Mesodermal cell (in vitro differentiated cells): ENCODE results near the gene RFTN1.

Experiments used
- H3K27ac ChIP-seq: 2 replicates; pipeline ENCODE4 v1.7.0; 2013; ENCODE audit warnings: mild to moderate bottlenecking, low read depth, low read length, moderate library complexity; ENCODE audit not compliant: severe bottlenecking
- H3K36me3 ChIP-seq: 2 replicates; pipeline ENCODE4 v1.7.1; 2013; ENCODE audit warnings: mild to moderate bottlenecking, low read length, moderate library complexity; ENCODE audit not compliant: control insufficient read depth, insufficient read depth
- H3K4me1 ChIP-seq: one replicate; pipeline ENCODE4 v1.7.1; 2013; ENCODE audit warnings: mild to moderate bottlenecking, low read length; ENCODE audit not compliant: insufficient read depth, control insufficient read depth, poor library complexity, severe bottlenecking
- H3K4me3 ChIP-seq: 2 replicates; pipeline ENCODE4 v1.7.0; 2013; ENCODE audit warnings: low read length, control low read depth, mild to moderate bottlenecking; ENCODE audit not compliant: insufficient read depth, poor library complexity, severe bottlenecking; ENCODE audit errors: extremely low read depth
- H3K9me3 ChIP-seq: 2 replicates; pipeline ENCODE4 v1.7.1; 2013; ENCODE audit warnings: mild to moderate bottlenecking, low read length, moderate library complexity; ENCODE audit not compliant: control insufficient read depth
- WGBS, 2 experiments: methylation state at CpG; one replicate each; pipeline ENCODE4 v1.1.5; 2013; ENCODE audit warnings: missing lambda C conversion rate in 2 of 2; ENCODE audit not compliant: insufficient coverage in 2 of 2; 5-methylcytosine and 5-hydroxymethylcytosine counted together

The RFTN1 gene

GRCh38 chr3:16370503-16370871 lies 143.0 kb downstream of the RFTN1 start:
- peaks cover 20% of the 10 kb centered on the region for H3K4me1 ChIP-seq
- peaks cover 14% of the 10 kb centered on the region for H3K36me3 ChIP-seq
- no peak overlapping the region for H3K4me3 ChIP-seq
- peak overlapping the region; percentile 23 for H3K27ac ChIP-seq
- H3K9me3 ChIP-seq: no peaks in the 10 kb centered on the region
- 89% methylated on average over 1 of the region's 2 CpGs; no CpG with 5 or more reads in 1 of the 2 experiments for WGBS, 2 experiments

GRCh38 chr3:16369885-16370284 lies 143.6 kb downstream of the RFTN1 start:
- Histone ChIP-seq H3K9me3 (no peaks in the 10 kb centered on the region), H3K27ac (peak overlapping the region; percentile 64), H3K36me3 (peaks cover 18% of the 10 kb centered on the region), H3K4me3 (no peak overlapping the region), H3K4me1 (peaks cover 20% of the 10 kb centered on the region)
- WGBS, 2 experiments: 48 to 73% methylated on average over 5 to 7 of the region's 8 CpGs

- H3K27ac ChIP-seq: peak overlapping the region; percentile 64
- WGBS, 2 experiments: 43 to 44% methylated on average over 3 to 5 of the region's 5 CpGs
- H3K4me3 ChIP-seq: no peak overlapping the region
- H3K36me3 ChIP-seq: peaks cover 22% of the 10 kb centered on the region
- no peaks in the 10 kb centered on the region for H3K9me3 ChIP-seq
- peaks cover 20% of the 10 kb centered on the region for H3K4me1 ChIP-seq
Measured at GRCh38 chr3:16369276-16369675, 144.2 kb downstream of the RFTN1 start.

GRCh38 chr3:16366581-16366980 lies 146.9 kb downstream of the RFTN1 start:
- peaks cover 29% of the 10 kb centered on the region for H3K4me1 ChIP-seq
- H3K36me3 ChIP-seq: peaks cover 25% of the 10 kb centered on the region
- 82 to 90% methylated on average over 4 to 5 of the region's 5 CpGs for WGBS, 2 experiments
- H3K9me3 ChIP-seq: no peaks in the 10 kb centered on the region
- H3K27ac ChIP-seq: no peak overlapping the region
- no peak overlapping the region for H3K4me3 ChIP-seq

GRCh38 chr3:16365491-16366128 lies 147.9 kb downstream of the RFTN1 start:
- H3K4me1 ChIP-seq: peaks cover 24% of the 10 kb centered on the region
- no peak overlapping the region for H3K27ac ChIP-seq
- 92 to 94% methylated on average over 5 to 6 of the region's 6 CpGs for WGBS, 2 experiments
- peaks cover 26% of the 10 kb centered on the region for H3K36me3 ChIP-seq
- no peak overlapping the region for H3K4me3 ChIP-seq
- no peaks in the 10 kb centered on the region for H3K9me3 ChIP-seq

- Histone ChIP-seq H3K9me3 (no peaks in the 10 kb centered on the region), H3K4me1 (peaks cover 17% of the 10 kb centered on the region), H3K36me3 (peaks cover 26% of the 10 kb centered on the region), H3K27ac (no peak overlapping the region), H3K4me3 (no peak overlapping the region)
- WGBS, 2 experiments: 89 to 100% methylated on average over 1 of the region's 2 CpGs
Measured at GRCh38 chr3:16364963-16365362, 148.5 kb downstream of the RFTN1 start.

- peaks cover 26% of the 10 kb centered on the region for H3K36me3 ChIP-seq
Measured at GRCh38 chr3:16364323-16364722, 149.2 kb downstream of the RFTN1 start.

GRCh38 chr3:16363636-16364035 lies 149.9 kb downstream of the RFTN1 start:
- Histone ChIP-seq H3K27ac (no peak overlapping the region), H3K4me1 (peaks cover 10% of the 10 kb centered on the region), H3K9me3 (no peaks in the 10 kb centered on the region), H3K36me3 (peaks cover 26% of the 10 kb centered on the region), H3K4me3 (no peak overlapping the region)
- WGBS, 2 experiments: 92 to 99% methylated on average over 7 of the region's 7 CpGs

More at GRCh38 chr3:16364323-16364722, 149.2 kb downstream of the RFTN1 start:
- no peak overlapping the region for H3K27ac ChIP-seq
- peaks cover 11% of the 10 kb centered on the region for H3K4me1 ChIP-seq
- no peak overlapping the region for H3K4me3 ChIP-seq
- WGBS, 2 experiments: 93 to 95% methylated on average over 2 to 3 of the region's 4 CpGs
- no peaks in the 10 kb centered on the region for H3K9me3 ChIP-seq

- no peak overlapping the region for H3K27ac ChIP-seq
- no peaks in the 10 kb centered on the region for H3K9me3 ChIP-seq
- no peak overlapping the region for H3K4me3 ChIP-seq
- H3K4me1 ChIP-seq: peaks cover 10% of the 10 kb centered on the region
- 60% methylated on average over 1 of the region's 4 CpGs; no CpG with 5 or more reads in 1 of the 2 experiments for WGBS, 2 experiments
- peaks cover 27% of the 10 kb centered on the region for H3K36me3 ChIP-seq
Measured at GRCh38 chr3:16362770-16363169, 150.7 kb downstream of the RFTN1 start.

GRCh38 chr3:16361087-16361486 lies 152.4 kb downstream of the RFTN1 start:
- Histone ChIP-seq H3K9me3 (no peaks in the 10 kb centered on the region), H3K36me3 (peaks cover 40% of the 10 kb centered on the region), H3K27ac (no peak overlapping the region), H3K4me3 (no peak overlapping the region), H3K4me1 (peaks cover 13% of the 10 kb centered on the region)

GRCh38 chr3:16359331-16359730 lies 154.2 kb downstream of the RFTN1 start:
- Histone ChIP-seq H3K4me1 (peaks cover 13% of the 10 kb centered on the region), H3K4me3 (no peak overlapping the region), H3K9me3 (no peaks in the 10 kb centered on the region), H3K36me3 (peaks cover 37% of the 10 kb centered on the region), H3K27ac (no peak overlapping the region)
- no CpG with 5 or more reads among the region's 4 CpGs for WGBS, 2 experiments
